ENCODE measurements around the gene ELANE. TPM values are rescaled to one million over a fixed set of nuclear protein-coding genes. Genes with fewer than 3 reads are reported as not detected.

Gene ELANE
- total RNA-seq, 2 donors from 2014 or later: 0.67 to 0.83 TPM

DNA sequence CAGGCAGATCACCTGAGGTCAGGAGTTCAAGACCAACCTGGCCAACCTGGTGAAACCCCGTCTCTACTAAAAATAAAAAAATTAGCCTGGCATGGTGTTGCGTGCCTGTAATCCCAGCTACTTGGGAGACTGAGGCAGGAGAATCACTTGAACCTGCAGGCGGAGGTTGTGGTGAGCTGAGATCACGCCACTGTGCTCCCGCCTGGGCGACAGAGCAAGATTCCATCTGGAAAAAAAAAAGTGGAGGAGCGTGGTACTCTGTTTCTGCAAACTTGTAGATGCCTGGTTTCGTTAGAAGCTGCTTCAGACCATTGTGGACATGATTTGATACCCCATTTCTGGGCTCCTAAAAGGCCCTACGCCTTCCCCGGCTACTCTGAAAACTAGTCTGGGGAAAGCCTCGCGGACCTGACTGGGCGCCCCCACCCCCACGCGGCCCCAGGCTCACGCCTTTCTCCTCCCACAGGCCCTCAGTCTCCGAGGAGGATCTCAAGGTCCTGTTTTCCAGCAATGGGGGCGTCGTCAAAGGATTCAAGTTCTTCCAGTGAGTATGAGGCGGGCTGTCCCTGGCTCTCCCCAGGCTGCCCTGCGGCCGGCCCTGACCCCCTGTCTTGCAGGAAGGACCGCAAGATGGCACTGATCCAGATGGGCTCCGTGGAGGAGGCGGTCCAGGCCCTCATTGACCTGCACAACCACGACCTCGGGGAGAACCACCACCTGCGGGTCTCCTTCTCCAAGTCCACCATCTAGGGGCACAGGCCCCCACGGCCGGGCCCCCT lies 41.8 kb upstream of the ELANE start:
- Histone ChIP-seq H3K4me3 (no peak overlapping the region), H3K4me1 (no peaks in the 10 kb centered on the region), H3K27me3 (no peaks in the 10 kb centered on the region), H3K36me3 (peaks cover 78% of the 10 kb centered on the region), H3K27ac (no peak overlapping the region), H3K9me3 (no peaks in the 10 kb centered on the region)
- TF ChIP-seq CTCF (IDR thresholded peaks at IDR 0.05): no peak
- no peak for DNase-seq (ENCODE audit: low spot score)

DNA sequence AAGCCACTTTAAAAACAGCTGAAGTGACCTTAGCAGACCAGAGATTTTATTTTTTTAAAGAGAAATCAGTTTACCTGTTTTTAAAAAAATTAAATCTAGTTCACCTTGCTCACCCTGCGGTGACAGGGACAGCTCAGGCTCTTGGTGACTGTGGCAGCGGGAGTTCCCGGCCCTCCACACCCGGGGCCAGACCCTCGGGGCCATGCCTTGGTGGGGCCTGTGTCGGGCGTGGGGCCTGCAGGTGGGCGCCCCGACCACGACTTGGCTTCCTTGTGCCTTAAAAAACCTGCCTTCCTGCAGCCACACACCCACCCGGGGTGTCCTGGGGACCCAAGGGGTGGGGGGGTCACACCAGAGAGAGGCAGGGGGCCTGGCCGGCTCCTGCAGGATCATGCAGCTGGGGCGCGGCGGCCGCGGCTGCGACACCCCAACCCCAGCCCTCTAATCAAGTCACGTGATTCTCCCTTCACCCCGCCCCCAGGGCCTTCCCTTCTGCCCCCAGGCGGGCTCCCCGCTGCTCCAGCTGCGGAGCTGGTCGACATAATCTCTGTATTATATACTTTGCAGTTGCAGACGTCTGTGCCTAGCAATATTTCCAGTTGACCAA lies 41.1 kb upstream of the ELANE start:
- no peak for TF ChIP-seq CTCF (IDR thresholded peaks at IDR 0.05)
- no peaks in the 10 kb centered on the region for H3K9me3 ChIP-seq
- peaks cover 71% of the 10 kb centered on the region for H3K36me3 ChIP-seq
- H3K27me3 ChIP-seq: no peaks in the 10 kb centered on the region
- no peaks in the 10 kb centered on the region for H3K4me1 ChIP-seq
- no peak overlapping the region for H3K4me3 ChIP-seq
- DNase-seq (ENCODE audit: low spot score): no peak
- no peak overlapping the region for H3K27ac ChIP-seq

- Histone ChIP-seq H3K4me1 (no peaks in the 10 kb centered on the region), H3K36me3 (peaks cover 65% of the 10 kb centered on the region), H3K9me3 (no peaks in the 10 kb centered on the region), H3K27ac (no peak overlapping the region), H3K27me3 (no peaks in the 10 kb centered on the region), H3K4me3 (no peak overlapping the region)
- DNase-seq (ENCODE audit: low spot score): no peak
- TF ChIP-seq CTCF (IDR thresholded peaks at IDR 0.05): no peak
Measured at GRCh38 chr19:811506-812048, 40.5 kb upstream of the ELANE start.

DNA sequence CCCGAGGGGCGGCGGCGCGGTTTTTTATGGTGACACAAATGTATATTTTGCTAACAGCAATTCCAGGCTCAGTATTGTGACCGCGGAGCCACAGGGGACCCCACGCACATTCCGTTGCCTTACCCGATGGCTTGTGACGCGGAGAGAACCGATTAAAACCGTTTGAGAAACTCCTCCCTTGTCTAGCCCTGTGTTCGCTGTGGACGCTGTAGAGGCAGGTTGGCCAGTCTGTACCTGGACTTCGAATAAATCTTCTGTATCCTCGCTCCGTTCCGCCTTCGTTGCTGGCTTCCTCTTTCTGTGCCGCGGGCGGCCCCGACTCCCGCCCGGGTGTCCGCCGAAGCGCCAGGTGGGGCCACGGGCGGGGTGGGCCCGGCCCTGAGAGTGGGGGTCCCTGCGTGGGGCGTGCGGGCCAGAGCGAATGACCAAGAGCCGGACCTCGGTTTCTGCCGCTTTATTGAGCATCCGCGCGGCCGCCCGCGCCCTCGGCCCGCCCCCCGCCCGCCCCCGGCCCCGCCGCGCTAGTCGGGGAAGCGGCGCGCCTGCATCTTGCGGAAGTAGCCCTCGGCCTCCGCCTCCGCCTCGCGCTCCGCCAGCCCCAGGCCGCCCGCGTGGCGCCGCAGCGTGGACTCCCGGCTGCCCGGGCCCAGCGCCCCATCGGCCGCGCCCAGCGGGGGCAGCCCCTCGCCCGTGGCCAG lies 39.9 kb upstream of the ELANE start:
- Histone ChIP-seq H3K36me3 (peaks cover 58% of the 10 kb centered on the region), H3K4me1 (no peaks in the 10 kb centered on the region), H3K27ac (no peak overlapping the region), H3K27me3 (no peaks in the 10 kb centered on the region), H3K9me3 (no peaks in the 10 kb centered on the region), H3K4me3 (no peak overlapping the region)
- DNase-seq (ENCODE audit: low spot score): no peak
- TF ChIP-seq CTCF (IDR thresholded peaks at IDR 0.05): no peak

DNA sequence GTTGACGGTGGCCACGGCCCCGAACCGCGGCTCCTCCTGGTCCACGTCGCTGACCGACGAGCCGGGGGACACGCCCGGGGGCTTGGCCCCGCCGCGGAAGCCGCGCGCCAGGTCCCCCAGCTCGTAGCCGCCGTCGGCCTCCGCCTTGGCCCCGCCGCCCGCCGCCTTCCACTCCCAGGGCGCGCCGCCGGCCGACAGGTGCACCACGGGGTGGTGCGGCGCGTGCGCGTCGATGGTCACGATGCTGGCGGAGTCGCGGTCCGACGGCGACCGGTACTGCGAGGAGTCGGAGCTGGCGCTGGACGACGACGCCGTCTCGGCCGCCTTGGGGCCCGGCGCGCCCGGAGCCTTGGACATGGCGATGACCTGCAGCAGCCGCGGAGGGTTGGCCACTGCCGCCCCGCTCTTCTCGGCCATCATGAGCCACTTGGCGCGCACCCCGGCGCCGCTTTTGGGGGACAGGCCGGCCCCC lies 39.3 kb upstream of the ELANE start:
- no peak for DNase-seq (ENCODE audit: low spot score)

More for the DNA sequence above, 39.3 kb upstream of the ELANE start:
- Histone ChIP-seq H3K27me3 (no peaks in the 10 kb centered on the region), H3K36me3 (peaks cover 53% of the 10 kb centered on the region), H3K4me1 (no peaks in the 10 kb centered on the region), H3K4me3 (no peak overlapping the region), H3K9me3 (no peaks in the 10 kb centered on the region), H3K27ac (no peak overlapping the region)
- no peak for TF ChIP-seq CTCF (IDR thresholded peaks at IDR 0.05)
